NCI-H524 treated with DMSO at 0.1 percent for 48 hours (cell line): ENCODE results near the gene PADI1.

Source experiments
- DNase-seq: peaks from one replicate; lab custom pipeline; 2025; lab: John Stamatoyannopoulos, UW

PADI1 gene

DNA sequence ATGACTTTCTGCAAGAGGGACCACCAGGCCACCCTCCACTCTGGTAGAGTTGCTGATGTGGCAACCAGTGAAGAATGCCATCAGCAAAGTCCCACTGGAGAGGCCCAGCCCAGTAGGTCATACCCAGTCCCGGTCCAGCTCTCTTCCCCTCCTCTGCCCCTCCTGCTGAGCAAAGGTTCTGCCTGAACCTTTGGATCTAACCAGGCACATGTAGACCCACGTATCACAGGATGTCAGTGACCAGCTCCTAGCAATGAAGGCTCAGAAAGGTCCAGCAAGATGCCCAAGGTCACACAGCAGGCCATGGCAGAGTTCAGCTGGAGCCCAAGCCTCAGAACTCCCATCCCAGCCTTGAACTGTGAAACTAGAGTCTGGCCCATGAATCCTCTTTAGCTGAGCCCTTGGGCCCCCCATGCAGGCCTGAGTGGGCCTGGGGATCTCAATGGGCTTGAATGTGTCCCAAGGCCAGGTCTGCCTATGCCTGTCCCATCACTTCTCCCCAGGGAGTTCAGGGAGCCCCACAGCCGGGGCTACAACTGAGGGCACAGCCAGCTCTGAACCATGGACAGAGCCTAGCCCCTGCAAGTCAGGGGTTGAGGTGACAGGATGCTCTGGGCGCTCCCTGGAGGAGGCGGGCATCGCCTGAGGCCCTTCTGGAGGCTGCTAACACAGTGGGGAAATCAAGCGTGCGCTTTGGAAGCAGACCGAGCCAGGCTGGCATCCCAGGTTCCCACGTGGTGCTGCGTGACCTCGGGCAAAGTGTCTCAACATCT lies 21.4 kb upstream of the PADI1 start:
- DNase-seq = no peak

GRCh38 chr1:17184161-17184665 lies 20.7 kb upstream of the PADI1 start:
- DNase-seq = no peak

DNA sequence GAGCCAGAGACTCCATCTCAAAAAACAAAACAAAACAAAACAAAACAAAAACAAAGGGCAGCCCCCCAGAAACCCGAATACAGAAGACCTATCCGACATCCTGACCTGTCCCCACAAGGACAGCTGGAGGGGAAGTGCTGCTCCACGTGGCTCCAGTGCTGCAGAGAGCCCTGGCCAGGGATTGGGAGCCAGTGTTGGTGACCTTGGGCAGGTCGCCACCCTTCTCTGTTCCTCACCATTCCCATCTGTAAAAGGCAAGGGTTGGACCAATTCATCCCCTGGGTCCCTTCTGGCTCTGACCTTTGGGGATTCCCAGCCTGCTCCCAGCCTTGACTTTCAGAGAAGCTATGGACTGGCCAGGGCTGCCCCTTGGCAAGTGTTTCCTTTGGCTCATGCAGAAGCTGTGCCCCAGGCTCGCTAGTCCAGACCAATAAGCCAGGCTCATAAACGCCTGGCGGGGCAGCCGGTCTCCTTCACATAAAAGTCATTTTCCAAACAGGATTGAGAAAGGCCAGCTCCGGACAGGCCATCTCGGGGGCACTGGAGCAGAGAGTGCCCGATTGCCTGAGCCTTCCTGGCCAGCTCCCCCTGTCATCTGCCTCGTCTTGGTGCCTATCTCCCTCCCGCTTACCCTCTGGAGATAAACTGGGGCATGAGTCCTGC lies 20.0 kb upstream of the PADI1 start:
- no peak for DNase-seq

DNA sequence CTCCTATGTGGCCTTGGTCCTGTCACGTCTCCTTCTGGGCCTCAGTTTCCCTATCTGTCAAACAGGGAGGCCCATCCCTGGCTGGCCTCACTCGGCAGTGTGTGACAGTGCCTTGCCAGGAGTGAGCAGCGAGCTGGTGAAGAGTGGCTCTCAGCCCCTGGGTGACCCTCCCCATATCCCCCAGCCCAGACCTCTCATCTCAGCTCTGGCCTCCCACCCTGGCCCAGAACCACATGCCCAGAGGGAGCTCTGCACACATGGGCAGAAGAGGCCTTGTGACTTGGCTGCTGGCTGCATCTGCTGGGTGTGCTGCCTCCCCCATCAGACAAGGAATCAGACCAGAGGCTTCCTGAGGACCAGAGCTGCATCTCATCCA lies 19.5 kb upstream of the PADI1 start:
- no peak for DNase-seq

DNA sequence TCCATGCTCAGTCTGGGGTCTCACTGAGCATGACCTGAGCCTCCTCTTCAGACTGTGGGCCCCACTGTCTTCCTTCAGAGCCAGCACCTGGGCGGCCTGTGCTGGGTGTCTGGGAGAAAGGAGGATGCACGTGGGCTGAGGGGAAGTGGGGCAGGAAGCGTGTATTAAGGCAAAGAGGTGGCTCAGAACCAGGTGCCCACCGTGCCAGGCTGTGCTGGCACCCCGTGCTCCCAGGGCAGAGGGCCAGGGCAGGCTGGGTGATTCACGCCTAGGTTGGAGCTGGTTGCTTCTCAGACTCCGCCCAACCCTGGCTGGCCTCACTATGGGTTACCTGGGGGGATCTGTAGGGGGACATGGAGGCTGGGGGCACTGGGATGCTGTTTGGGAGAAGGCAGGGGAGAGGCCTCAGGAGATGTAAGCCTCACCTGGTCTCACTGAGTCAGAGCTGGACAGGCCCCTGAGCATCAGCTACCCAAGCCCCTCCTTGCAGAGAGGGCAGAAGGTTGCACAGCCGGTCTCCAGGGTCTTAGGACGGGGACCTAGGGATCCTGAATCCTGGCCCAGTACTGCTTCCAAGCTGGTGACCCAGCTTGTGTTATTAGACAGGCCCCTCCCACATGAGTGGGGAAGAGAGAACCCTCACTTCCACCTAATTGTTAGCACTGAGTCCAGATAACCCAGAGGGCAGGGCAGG lies 18.6 kb upstream of the PADI1 start:
- DNase-seq = no peak

DNA sequence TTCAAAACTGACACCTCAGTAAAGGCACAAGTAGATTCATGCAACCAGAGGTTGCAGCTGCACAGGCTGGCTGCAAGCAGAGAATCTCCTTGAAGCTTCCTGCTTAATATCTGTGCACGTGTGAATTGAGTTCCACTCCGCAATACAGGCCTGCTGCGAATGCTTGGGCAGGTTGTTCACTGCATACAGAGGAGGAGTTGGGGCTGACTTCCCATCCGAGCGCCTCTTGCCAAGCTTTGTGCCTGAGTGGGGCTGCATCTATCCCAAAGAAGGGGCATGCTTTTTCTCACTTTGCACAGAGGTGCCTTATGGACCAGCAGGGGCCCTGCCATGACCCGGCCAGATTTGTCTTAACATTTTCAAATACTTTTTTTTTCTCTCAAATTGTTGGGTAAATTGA lies 17.9 kb upstream of the PADI1 start:
- no peak for DNase-seq

DNA sequence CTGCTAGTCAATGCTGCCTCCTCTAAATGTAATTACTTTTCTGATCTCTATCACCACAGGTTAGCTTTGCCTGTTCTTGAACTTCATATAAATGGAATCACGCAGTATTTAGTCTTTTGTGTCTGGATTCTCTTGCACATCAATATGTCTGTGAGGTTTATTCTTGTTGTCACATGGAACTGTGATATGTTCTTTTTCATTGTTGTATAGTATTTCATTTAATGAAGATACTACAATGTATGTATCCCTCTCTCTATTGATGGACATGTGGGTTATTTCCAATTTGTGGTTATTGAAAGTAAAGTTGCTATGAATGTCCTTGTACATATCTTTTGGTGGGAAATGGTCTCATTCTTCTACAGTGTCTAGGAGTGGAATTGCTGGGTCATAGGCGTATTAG lies 16.7 kb upstream of the PADI1 start:
- DNase-seq = no peak

DNA sequence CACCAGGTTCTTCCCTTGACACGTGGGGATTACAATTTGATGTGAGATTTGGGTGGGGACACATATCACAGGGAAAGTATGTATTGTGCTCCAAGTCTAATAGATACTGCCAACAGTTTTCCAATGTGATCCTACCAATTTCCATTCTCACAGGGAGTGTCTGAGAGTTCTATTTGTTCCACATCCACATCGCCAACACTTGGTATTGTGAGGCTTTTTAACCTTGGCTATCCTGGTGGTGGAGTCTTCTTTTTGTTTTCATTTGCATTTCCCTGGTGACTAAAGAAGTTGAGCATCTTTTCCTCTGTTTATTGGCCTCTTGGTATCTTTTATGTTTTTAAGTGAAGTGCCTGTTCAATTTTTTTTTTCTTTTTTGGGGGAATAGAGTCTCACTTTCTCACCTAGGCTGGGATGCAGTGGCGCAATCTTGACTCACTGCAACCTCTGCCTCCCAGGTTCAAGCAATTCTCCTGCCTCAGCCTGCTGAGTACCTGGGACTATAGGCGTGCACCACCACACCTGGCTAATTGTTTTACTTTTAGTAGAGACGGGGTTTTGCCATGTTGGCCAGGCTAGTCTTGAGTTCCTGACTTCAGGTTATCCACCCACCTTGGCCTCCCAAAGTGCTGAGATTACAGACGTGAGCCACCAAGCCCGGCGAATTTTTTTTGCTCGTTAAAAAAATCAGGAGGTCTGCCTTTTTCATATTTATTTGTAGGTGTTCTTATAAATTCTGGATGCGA lies 15.9 kb upstream of the PADI1 start:
- no peak for DNase-seq

DNA sequence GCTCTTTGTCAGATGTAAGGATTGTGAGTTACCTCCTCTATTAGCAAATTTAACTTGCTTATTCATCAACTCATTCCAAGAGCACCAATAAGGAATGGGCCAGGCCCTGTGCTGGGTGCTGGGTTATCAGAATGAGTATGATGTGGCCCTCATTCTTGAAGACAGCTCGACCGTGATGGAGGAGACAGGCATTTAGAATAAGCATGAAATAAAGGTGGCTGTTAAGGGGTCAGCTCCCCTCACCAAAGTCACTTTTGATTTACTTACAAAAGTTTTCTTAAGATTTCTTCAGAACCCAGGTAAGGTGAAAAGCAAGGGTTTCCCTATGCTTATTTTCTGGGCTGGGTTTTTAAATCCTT lies 15.3 kb upstream of the PADI1 start:
- DNase-seq = no peak

DNA sequence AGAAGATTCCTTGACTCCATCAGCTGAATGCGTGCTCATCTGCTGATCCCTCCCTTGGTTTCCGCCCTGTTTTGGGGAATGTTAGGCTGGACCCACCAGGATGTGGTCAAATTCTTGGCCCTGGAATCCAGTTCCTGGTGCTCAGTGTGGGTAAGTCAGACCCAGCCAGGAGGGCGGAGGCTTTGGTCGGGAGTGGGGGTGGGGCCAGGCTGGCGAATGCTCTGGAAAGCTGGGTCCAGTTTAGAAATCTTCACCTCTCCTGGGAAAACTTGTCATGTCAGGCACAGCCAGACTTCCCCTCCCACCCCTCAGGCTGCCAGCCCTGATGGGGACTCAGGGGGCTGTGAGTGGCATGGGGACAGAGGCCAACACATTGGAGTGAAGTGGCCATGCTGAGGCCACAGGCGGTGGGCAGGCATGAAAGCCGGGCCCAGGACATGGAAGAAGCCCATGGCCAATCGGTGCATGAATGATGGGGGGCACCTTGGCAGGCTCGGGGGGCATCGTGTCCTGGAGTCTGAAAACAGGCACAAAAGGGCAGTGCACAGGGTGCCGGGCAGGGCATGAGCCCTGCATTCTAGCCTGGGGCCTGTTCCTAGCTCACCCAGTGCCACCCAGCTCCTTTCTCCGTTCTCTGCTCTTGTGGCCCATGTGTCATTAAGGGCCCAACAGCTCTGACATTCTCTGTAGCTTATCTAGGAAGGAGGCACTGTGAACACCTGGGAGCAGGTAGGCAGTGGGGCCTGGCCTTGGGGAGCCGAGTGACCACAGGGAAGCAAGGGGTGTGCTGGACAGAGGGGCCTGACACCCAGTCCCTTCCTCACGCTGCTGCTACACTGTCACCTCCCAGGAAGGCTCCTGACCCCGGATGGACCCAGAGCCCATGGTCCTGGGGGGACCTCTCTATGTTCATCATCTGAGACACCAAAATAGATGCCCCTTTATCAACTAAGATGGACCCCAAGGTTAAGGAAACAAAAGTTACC lies 14.6 kb upstream of the PADI1 start:
- no peak for DNase-seq

DNA sequence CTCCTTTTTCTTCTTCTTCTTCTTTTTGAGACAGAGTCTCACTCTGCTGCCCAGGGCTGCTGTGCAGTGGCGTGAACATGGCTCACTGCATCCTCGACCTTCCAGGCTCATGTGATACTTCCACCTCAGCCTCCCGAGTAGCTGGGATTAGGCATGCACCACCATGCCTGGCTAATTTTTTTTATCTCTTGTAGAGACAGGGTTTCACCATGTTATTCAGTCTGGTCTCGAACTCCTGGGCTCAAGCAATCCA lies 13.0 kb upstream of the PADI1 start:
- no peak for DNase-seq

DNA sequence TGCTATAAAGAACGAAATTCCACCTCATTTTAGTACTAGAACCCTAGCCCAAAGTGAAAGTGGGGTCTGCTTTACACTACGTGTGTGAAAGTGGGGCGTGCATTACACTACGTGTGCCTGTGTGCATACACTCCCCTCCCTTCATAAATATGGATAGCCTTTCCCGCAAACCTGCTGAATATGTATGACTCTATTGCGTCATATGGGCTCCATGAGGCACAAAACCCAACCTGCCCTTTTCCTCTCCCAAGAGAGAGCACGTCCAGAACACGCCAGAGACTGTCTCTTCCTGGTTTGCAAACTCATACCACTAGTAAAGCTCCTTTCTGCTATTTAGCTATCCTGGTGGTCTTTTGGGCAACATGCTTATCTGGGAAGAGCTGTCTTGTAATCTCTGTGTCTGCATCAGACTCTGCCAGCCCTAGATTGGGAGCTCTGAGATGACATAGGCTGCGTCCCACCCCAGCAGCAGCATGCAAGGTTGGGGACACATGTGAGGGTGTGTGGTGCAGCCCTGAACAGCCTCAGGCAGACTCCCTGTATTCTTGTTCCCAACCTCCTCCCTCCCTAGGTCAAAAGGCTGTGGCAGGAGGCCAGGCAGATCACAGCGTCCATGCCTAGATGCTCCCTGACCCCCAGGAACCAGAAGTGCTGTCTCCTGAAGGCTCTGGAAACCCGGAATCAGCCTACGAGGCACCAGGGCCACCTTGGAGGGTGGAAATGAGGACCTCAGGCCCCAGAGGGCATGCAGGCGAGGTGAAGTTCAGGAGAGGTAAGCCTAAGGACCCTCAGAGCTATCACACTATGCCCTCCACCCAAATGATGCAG lies 12.3 kb upstream of the PADI1 start:
- no peak for DNase-seq

- no peak for DNase-seq
These were observed 11.5 kb upstream of the PADI1 start for GRCh38 chr1:17193222-17194132.

GRCh38 chr1:17194133-17194475 lies 10.8 kb upstream of the PADI1 start:
- DNase-seq = no peak

- DNase-seq = no peak
These were observed 10.1 kb upstream of the PADI1 start for GRCh38 chr1:17194615-17195528.

GRCh38 chr1:17195731-17196130 lies 9.2 kb upstream of the PADI1 start:
- DNase-seq = no peak

GRCh38 chr1:17196496-17197185 lies 8.3 kb upstream of the PADI1 start:
- no peak for DNase-seq

DNA sequence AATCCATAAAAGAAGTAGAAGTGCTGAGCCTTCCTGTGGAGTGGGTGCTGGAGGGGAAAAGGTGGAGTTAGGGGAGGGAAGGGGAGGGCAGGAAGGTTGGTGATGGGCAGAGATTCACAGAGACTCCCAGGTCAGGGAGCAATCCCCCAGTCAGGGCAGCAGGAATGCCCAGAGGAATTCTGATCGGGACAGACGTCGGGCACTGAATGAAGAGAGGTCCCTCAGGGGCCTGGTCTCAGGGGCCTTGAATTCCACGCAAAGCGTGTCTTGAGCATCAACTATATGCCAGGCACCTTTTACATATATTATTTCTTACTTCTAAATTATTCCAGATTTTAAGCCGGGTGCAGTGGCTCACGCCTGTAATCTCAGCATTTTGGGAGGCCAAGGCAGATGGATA lies 7.2 kb upstream of the PADI1 start:
- DNase-seq = no peak
